ENCODE data around the gene GAB1. TPM values are rescaled to one million over a fixed set of nuclear protein-coding genes. Genes with fewer than 3 reads are reported as not detected.

The GAB1 gene
- total RNA-seq, 1 experiment from 2014 or later: 15.3 TPM

GRCh38 chr4:143502231-143502630 lies 165.6 kb downstream of the GAB1 start:
- H3K9me3 ChIP-seq (ENCODE audit: control insufficient read depth, low read depth, low read length): no peaks in the 10 kb centered on the region
- H3K79me1 ChIP-seq (ENCODE audit: insufficient read depth, low read depth, low read length, poor library complexity, severe bottlenecking): no peaks in the 10 kb centered on the region
- TF ChIP-seq CTCF (conservative IDR thresholded peaks at IDR 0.05): no peak
- H3K18ac ChIP-seq (ENCODE audit: insufficient read length, low read depth, low read length): no peak overlapping the region
- H3K56ac ChIP-seq (ENCODE audit: insufficient read length, low read depth, low read length): no peak overlapping the region
- no peak for DNase-seq
- H4K8ac ChIP-seq (replicated peaks; ENCODE audit: insufficient read length, low read depth, low read length): no peak overlapping the region
- H3K79me2 ChIP-seq (ENCODE audit: insufficient read depth, low read length): no peaks in the 10 kb centered on the region
- H3K4me1 ChIP-seq (ENCODE audit: insufficient read depth, low read length): no peaks in the 10 kb centered on the region
- Mint-ChIP-seq H3K27ac (no peak overlapping the region), H3K27me3 (ENCODE audit: low read depth) (no peaks in the 10 kb centered on the region), H3K4me1 (0 out of 4 replicates have a peak, but pooled peaks cover 0 to 3% of the 10 kb centered on the region in 2 experiments), H3K9me3 (no peaks in the 10 kb centered on the region), H3K36me3 (ENCODE audit: insufficient read depth in 1 of 3, low read depth in 3 of 3) (no peaks in the 10 kb centered on the region), H3K4me3 (no peak overlapping the region)
- H3K23me2 ChIP-seq (ENCODE audit: insufficient read length, low read depth, low read length, poor library complexity, severe bottlenecking): no peaks in the 10 kb centered on the region
- H4K20me1 ChIP-seq (ENCODE audit: control insufficient read depth, insufficient read depth, insufficient read length): no peaks in the 10 kb centered on the region
- H4K5ac ChIP-seq (ENCODE audit: insufficient read length, low read depth, low read length): no peak overlapping the region
- H2BK12ac ChIP-seq (ENCODE audit: insufficient read length, low read depth, low read length): no peak overlapping the region
- H3K9ac ChIP-seq (ENCODE audit: extremely low read depth, insufficient read length, low read length): no peak overlapping the region
- H2AFZ ChIP-seq (ENCODE audit: low read length): no peak overlapping the region
- no peak overlapping the region for H3K14ac ChIP-seq (ENCODE audit: insufficient read depth, low read length)
- H2BK5ac ChIP-seq (ENCODE audit: insufficient read length, low read length): no peak overlapping the region
- H4K91ac ChIP-seq (ENCODE audit: insufficient read length, low read depth, low read length): no peak overlapping the region
- H2BK20ac ChIP-seq (ENCODE audit: low read depth, low read length, poor library complexity, severe bottlenecking): no peak overlapping the region
- H2BK15ac ChIP-seq (ENCODE audit: low read depth, low read length): no peak overlapping the region
- H3K4me2 ChIP-seq (ENCODE audit: insufficient read depth, insufficient read length, low read length): no peak overlapping the region
- no peak overlapping the region for H3T11ph ChIP-seq (ENCODE audit: low read length)
- H3K23ac ChIP-seq (ENCODE audit: insufficient read length, low read depth, low read length): no peak overlapping the region
- H2BK120ac ChIP-seq (ENCODE audit: low read depth, low read length, poor library complexity, severe bottlenecking): no peak overlapping the region
- no peaks in the 10 kb centered on the region for H3K27me3 ChIP-seq (ENCODE audit: insufficient read depth, low read length)
- no peak overlapping the region for H3K4ac ChIP-seq (ENCODE audit: low read depth, low read length)
- no peak overlapping the region for H2AK5ac ChIP-seq (ENCODE audit: insufficient read length, low read length)
- H3K27ac ChIP-seq (ENCODE audit: insufficient read length, low read depth, low read length): no peak overlapping the region
- no CpG with 5 or more reads among the region's 1 CpG for WGBS (ENCODE audit: extremely low coverage, insufficient read length, low lambda C conversion rate)
